ENCODE data around the gene KCNIP3.
"Not testable (repeated sequence)": the region's sequence is repeated elsewhere in the genome, so short reads cannot be mapped to it uniquely, and the experiment has no call there.

The KCNIP3 gene

GRCh38 chr2:95382686-95383634, 85.8 kb downstream of the KCNIP3 start:
- no peak for DNase-seq (ENCODE audit: low read depth in 2 of 2)

- DNase-seq (ENCODE audit: low read depth in 2 of 2), result no peak
Observed at GRCh38 chr2:95383635-95384027, 86.5 kb downstream of the KCNIP3 start.

- DNase-seq (ENCODE audit: low read depth in 2 of 2), result no peak
Observed at GRCh38 chr2:95384854-95385569, 87.9 kb downstream of the KCNIP3 start.

GRCh38 chr2:95385570-95385984, 88.4 kb downstream of the KCNIP3 start:
- DNase-seq (ENCODE audit: low read depth in 2 of 2), result no peak

GRCh38 chr2:95386031-95386430, 88.9 kb downstream of the KCNIP3 start:
- no peak for DNase-seq (ENCODE audit: low read depth in 2 of 2)

GRCh38 chr2:95387358-95387757, 90.2 kb downstream of the KCNIP3 start:
- DNase-seq (ENCODE audit: low read depth in 2 of 2), result no peak

GRCh38 chr2:95388091-95388692, 91.0 kb downstream of the KCNIP3 start:
- no peak for DNase-seq (ENCODE audit: low read depth in 2 of 2)

- DNase-seq (ENCODE audit: low read depth in 2 of 2), result no peak
Observed at GRCh38 chr2:95388856-95389244, 91.7 kb downstream of the KCNIP3 start.

- peak; percentile 18 to 32 for DNase-seq (ENCODE audit: low read depth in 2 of 2)
Observed at GRCh38 chr2:95389245-95390119, 92.3 kb downstream of the KCNIP3 start.

GRCh38 chr2:95390272-95390880, 93.2 kb downstream of the KCNIP3 start:
- DNase-seq (ENCODE audit: low read depth in 2 of 2), result no peak

- DNase-seq (ENCODE audit: low read depth in 2 of 2), result no peak
Observed at GRCh38 chr2:95390881-95391321, 93.8 kb downstream of the KCNIP3 start.

- DNase-seq (ENCODE audit: low read depth in 2 of 2), result no peak
Observed at GRCh38 chr2:95391641-95392310, 94.6 kb downstream of the KCNIP3 start.

GRCh38 chr2:95392320-95392719, 95.2 kb downstream of the KCNIP3 start:
- DNase-seq (ENCODE audit: low read depth in 2 of 2), result no peak

- no peak for DNase-seq (ENCODE audit: low read depth in 2 of 2)
Observed at GRCh38 chr2:95392730-95393455, 95.7 kb downstream of the KCNIP3 start.

GRCh38 chr2:95393901-95394300, 96.8 kb downstream of the KCNIP3 start:
- DNase-seq (ENCODE audit: low read depth in 2 of 2), result no peak

- no peak for DNase-seq (ENCODE audit: low read depth in 2 of 2)
Observed at GRCh38 chr2:95399061-95399460, 101.9 kb downstream of the KCNIP3 start.

GRCh38 chr2:95401480-95401879, 104.3 kb downstream of the KCNIP3 start:
- DNase-seq (ENCODE audit: low read depth in 2 of 2), result no peak

GRCh38 chr2:95402004-95402369, 104.8 kb downstream of the KCNIP3 start:
- not testable (repeated sequence) for DNase-seq (ENCODE audit: low read depth in 2 of 2)

- DNase-seq (ENCODE audit: low read depth in 2 of 2), result peak; percentile 93 to 95
Observed at GRCh38 chr2:95402370-95403203, 105.4 kb downstream of the KCNIP3 start, which contains the start of gene FAHD2A. Gene FAHD2A, plus strand, starts transcription at chr2:95402708. Its CDS starts 2,851 bp downstream, at chr2:95405559.

All from stimulated activated CD8-positive, alpha-beta memory T cell treated with anti-CD3 and anti-CD28 coated beads, Interleukin-15, amount 100 ng/mL, for 48 hours (primary cell).